Measurements from ENCODE around the gene TIFAB. TPM values are rescaled to one million over a fixed set of nuclear protein-coding genes. Genes with fewer than 3 reads are reported as not detected.
A peak's percentile ranks its signal among the peaks of the same experiment; 100 is the strongest.
"Not testable (repeated sequence)": the region's sequence is repeated elsewhere in the genome, so short reads cannot be mapped to it uniquely, and the experiment has no call there.

Gene TIFAB
- not detected in 2 replicates for total RNA-seq

- no peak for DNase-seq (ENCODE audit: low read depth)
- peaks cover 16% of the 10 kb centered on the region for H3K27me3 ChIP-seq (ENCODE audit: control insufficient read depth, insufficient read depth, low read length)
- FAIRE-seq, result no peak
- H3K36me3 ChIP-seq (ENCODE audit: control insufficient read depth, insufficient read depth, low read length), result no peaks in the 10 kb centered on the region
- H3K4me3 ChIP-seq (ENCODE audit: low read depth, low read length), result no peak within 1 kb of the TSS
- TF ChIP-seq CTCF (IDR thresholded peaks at IDR 0.05; ENCODE audit: insufficient read depth, low read length, severe bottlenecking), result no peak
Observed at GRCh38 chr5:135452321-135453030, at the start of gene TIFAB. Gene TIFAB, minus strand, starts transcription at chr5:135452351. Its CDS starts 2,412 bp downstream, at chr5:135449939.

- no peak for FAIRE-seq
- H3K36me3 ChIP-seq (ENCODE audit: control insufficient read depth, insufficient read depth, low read length), result no peaks in the 10 kb centered on the region
- TF ChIP-seq CTCF (IDR thresholded peaks at IDR 0.05; ENCODE audit: insufficient read depth, low read length, severe bottlenecking), result no peak
- H3K27me3 ChIP-seq (ENCODE audit: control insufficient read depth, insufficient read depth, low read length), result no peaks in the 10 kb centered on the region
- H3K4me3 ChIP-seq (ENCODE audit: low read depth, low read length), result no peak overlapping the region
- DNase-seq (ENCODE audit: low read depth), result peak; percentile 16
Observed at GRCh38 chr5:135498637-135498995, 46.5 kb upstream of the TIFAB start.

GRCh38 chr5:135497971-135498636, 46.0 kb upstream of the TIFAB start:
- Histone ChIP-seq H3K27me3 (ENCODE audit: control insufficient read depth, insufficient read depth, low read length) (no peaks in the 10 kb centered on the region), H3K4me3 (ENCODE audit: low read depth, low read length) (no peak overlapping the region), H3K36me3 (ENCODE audit: control insufficient read depth, insufficient read depth, low read length) (no peaks in the 10 kb centered on the region)
- no peak for FAIRE-seq
- DNase-seq (ENCODE audit: low read depth), result peak; percentile 47
- no peak for TF ChIP-seq CTCF (IDR thresholded peaks at IDR 0.05; ENCODE audit: insufficient read depth, low read length, severe bottlenecking)

GRCh38 chr5:135495531-135495930, 43.4 kb upstream of the TIFAB start:
- not testable (repeated sequence) for H3K36me3 ChIP-seq (ENCODE audit: control insufficient read depth, insufficient read depth, low read length); H3K27me3 ChIP-seq (ENCODE audit: control insufficient read depth, insufficient read depth, low read length); FAIRE-seq; DNase-seq (ENCODE audit: low read depth); H3K4me3 ChIP-seq (ENCODE audit: low read depth, low read length)

GRCh38 chr5:135494196-135494595, 42.0 kb upstream of the TIFAB start:
- H3K27me3 ChIP-seq (ENCODE audit: control insufficient read depth, insufficient read depth, low read length), result no peaks in the 10 kb centered on the region
- FAIRE-seq, result no peak
- TF ChIP-seq CTCF (IDR thresholded peaks at IDR 0.05; ENCODE audit: insufficient read depth, low read length, severe bottlenecking), result no peak

GRCh38 chr5:135493406-135494180, 41.4 kb upstream of the TIFAB start:
- no peaks in the 10 kb centered on the region for H3K27me3 ChIP-seq (ENCODE audit: control insufficient read depth, insufficient read depth, low read length)
- no peak overlapping the region for H3K4me3 ChIP-seq (ENCODE audit: low read depth, low read length)
- no peak for TF ChIP-seq CTCF (IDR thresholded peaks at IDR 0.05; ENCODE audit: insufficient read depth, low read length, severe bottlenecking)
- peak; percentile 97 for FAIRE-seq
- no peaks in the 10 kb centered on the region for H3K36me3 ChIP-seq (ENCODE audit: control insufficient read depth, insufficient read depth, low read length)
- DNase-seq (ENCODE audit: low read depth), result peak; percentile 99

More at GRCh38 chr5:135494196-135494595, 42.0 kb upstream of the TIFAB start:
- H3K36me3 ChIP-seq (ENCODE audit: control insufficient read depth, insufficient read depth, low read length), result no peaks in the 10 kb centered on the region
- no peak for DNase-seq (ENCODE audit: low read depth)
- H3K4me3 ChIP-seq (ENCODE audit: low read depth, low read length), result no peak overlapping the region
